HEK293 (cell line): ENCODE results near the gene OPCML.

ENCODE experiments used
- CTCF ChIA-PET: fragments of 350-600 bp; formaldehyde crosslinking; extraction: SDS; loops from one replicate; lab custom pipeline; 2021; ENCODE audit warnings: antibody characterized with exemption; lab: Yijun Ruan, JAX
- POLR2A ChIA-PET: fragments of 300-600 bp; formaldehyde crosslinking; extraction: SDS; loops from one replicate; lab custom pipeline; 2020; ENCODE audit warnings: antibody characterized with exemption, inconsistent platforms; lab: Yijun Ruan, JAX
- H3K27ac ChIP-seq: fragments of 200-500 bp; sonication (Bioruptor generic); 2 replicates; pipeline ENCODE4 v1.5.1; 2014; ENCODE audit warnings: low read depth, low read length, control low read depth, inconsistent platforms; ENCODE audit errors: extremely low read depth
- H3K36me3 ChIP-seq, 2 experiments: fragments of 200-500 bp in 1 of 2; sonication (Bioruptor generic) in 1 of 2; 1 replicate in 1 of 2; 2 replicates in 1 of 2; pipeline ENCODE4 v1.5.1; 2014 to 2017; ENCODE audit warnings: inconsistent platforms in 2 of 2, low read length in 2 of 2; ENCODE audit not compliant: control insufficient read depth in 2 of 2, insufficient read depth in 1 of 2
- H3K4me1 ChIP-seq: fragments of 200-500 bp; sonication (Bioruptor generic); 2 replicates; pipeline ENCODE4 v1.5.1; 2014; ENCODE audit warnings: mild to moderate bottlenecking, low read length, inconsistent platforms; ENCODE audit not compliant: control insufficient read depth, insufficient read depth
- H3K4me3 ChIP-seq: 2 replicates; pipeline ENCODE4 v1.5.1; 2011; ENCODE audit warnings: low read depth, mild to moderate bottlenecking, control low read depth, low read length, moderate library complexity
- H3K9me3 ChIP-seq: fragments of 200-500 bp; sonication (Bioruptor generic); 2 replicates; pipeline ENCODE4 v1.5.1; 2014; ENCODE audit warnings: low read depth, low read length, inconsistent platforms; ENCODE audit not compliant: control insufficient read depth, insufficient read depth
- GLI2 ChIP-seq: fragments of 450-650 bp; formaldehyde crosslinking; IDR thresholded peaks from 2 replicates; pipeline ENCODE4; 2017; ENCODE audit warnings: missing biosample characterization, missing genetic modification characterization, low read depth, borderline replicate concordance
- ZBTB48 ChIP-seq: fragments of 450-650 bp; formaldehyde crosslinking; IDR thresholded peaks from 2 replicates; pipeline ENCODE4 v1.5.1; 2016; ENCODE audit warnings: missing biosample characterization, missing genetic modification characterization
- ZFP3 ChIP-seq: fragments of 450-650 bp; formaldehyde crosslinking; IDR thresholded peaks from 2 replicates; pipeline ENCODE4 v1.5.1; 2016; ENCODE audit warnings: low read depth, missing biosample characterization, missing genetic modification characterization
- ZFP41 ChIP-seq: fragments of 450-650 bp; formaldehyde crosslinking; IDR thresholded peaks from 2 replicates; pipeline ENCODE4 v1.5.1; 2016; ENCODE audit warnings: missing biosample characterization, missing genetic modification characterization, borderline replicate concordance
- ZIC2 ChIP-seq: fragments of 450-650 bp; formaldehyde crosslinking; IDR thresholded peaks from 2 replicates; pipeline ENCODE4 v1.5.1; 2016; ENCODE audit warnings: missing biosample characterization, missing genetic modification characterization
- ZNF214 ChIP-seq: fragments of 450-650 bp; formaldehyde crosslinking; IDR thresholded peaks from 2 replicates; pipeline ENCODE4 v1.5.1; 2017; ENCODE audit warnings: missing biosample characterization, mild to moderate bottlenecking, missing genetic modification characterization, borderline replicate concordance
- ZNF221 ChIP-seq: fragments of 450-650 bp; formaldehyde crosslinking; IDR thresholded peaks from 2 replicates; pipeline ENCODE4 v1.5.1; 2017; ENCODE audit warnings: missing biosample characterization, missing genetic modification characterization, borderline replicate concordance
- ZNF223 ChIP-seq: fragments of 450-650 bp; formaldehyde crosslinking; IDR thresholded peaks from 2 replicates; pipeline ENCODE4 v1.5.1; 2016; ENCODE audit warnings: missing biosample characterization, missing genetic modification characterization
- ZNF292 ChIP-seq: fragments of 450-650 bp; formaldehyde crosslinking; IDR thresholded peaks from 2 replicates; pipeline ENCODE4 v1.5.1; 2016; ENCODE audit warnings: low read depth, missing biosample characterization, missing genetic modification characterization, borderline replicate concordance
- ZNF311 ChIP-seq: fragments of 450-650 bp; formaldehyde crosslinking; IDR thresholded peaks from 2 replicates; pipeline ENCODE4 v1.5.1; 2017; ENCODE audit warnings: missing biosample characterization, missing genetic modification characterization, borderline replicate concordance
- ZNF335 ChIP-seq: fragments of 450-650 bp; formaldehyde crosslinking; conservative IDR thresholded peaks from 2 replicates; pipeline ENCODE4 v1.5.1; 2016; ENCODE audit warnings: missing biosample characterization, missing genetic modification characterization
- ZNF350 ChIP-seq: fragments of 450-650 bp; formaldehyde crosslinking; IDR thresholded peaks from 2 replicates; pipeline ENCODE4 v1.5.0; 2017; ENCODE audit warnings: missing biosample characterization, mild to moderate bottlenecking, missing genetic modification characterization
- ZNF433 ChIP-seq: fragments of 450-650 bp; formaldehyde crosslinking; IDR thresholded peaks from 2 replicates; pipeline ENCODE4 v1.5.1; 2016; ENCODE audit warnings: missing biosample characterization, missing genetic modification characterization, low read depth
- ZNF501 ChIP-seq: fragments of 450-650 bp; formaldehyde crosslinking; IDR thresholded peaks from 2 replicates; pipeline ENCODE4 v1.5.1; 2016; ENCODE audit warnings: missing biosample characterization, missing genetic modification characterization
- ZNF558 ChIP-seq: fragments of 450-650 bp; formaldehyde crosslinking; IDR thresholded peaks from 2 replicates; pipeline ENCODE4 v1.5.1; 2016; ENCODE audit warnings: missing biosample characterization, missing genetic modification characterization
- ZNF596 ChIP-seq: fragments of 450-650 bp; IDR thresholded peaks from 2 replicates; pipeline ENCODE4 v1.5.0; 2018; ENCODE audit warnings: missing biosample characterization, mild to moderate bottlenecking, missing genetic modification characterization, moderate library complexity
- ZSCAN23 ChIP-seq: fragments of 450-650 bp; formaldehyde crosslinking; IDR thresholded peaks from 2 replicates; pipeline ENCODE4 v1.5.1; 2016; ENCODE audit warnings: missing biosample characterization, missing genetic modification characterization
- TF ChIP-seq, protein P1 (sequence below): fragments of 450-650 bp; formaldehyde crosslinking; conservative IDR thresholded peaks from 2 replicates; pipeline ENCODE4 v1.5.1; 2016; ENCODE audit warnings: low read depth, missing biosample characterization, missing genetic modification characterization
- TF ChIP-seq, protein P2 (sequence below): fragments of 450-650 bp; formaldehyde crosslinking; IDR thresholded peaks from 2 replicates; pipeline ENCODE4 v1.5.1; 2016; ENCODE audit warnings: missing biosample characterization, missing genetic modification characterization, low read depth

OPCML gene

DNA sequence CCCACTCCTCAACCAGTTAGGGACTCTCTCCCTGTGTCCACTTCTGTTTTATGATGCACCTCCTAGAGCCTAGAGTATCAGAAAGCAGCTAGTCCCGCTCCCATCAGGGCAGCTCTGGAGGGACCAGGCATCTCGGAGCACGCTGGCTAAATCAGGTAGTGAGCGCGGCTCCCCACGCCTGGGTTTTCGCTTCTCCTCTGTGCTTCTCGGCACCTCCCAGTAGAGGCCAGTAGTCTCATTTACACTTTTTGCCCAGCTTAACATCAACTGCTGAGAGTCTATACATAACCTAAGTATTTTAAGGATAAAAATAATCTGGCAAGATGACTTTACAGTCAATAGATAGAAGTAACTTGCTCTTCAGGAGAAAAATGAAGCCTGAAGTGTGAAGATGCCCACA lies 473.8 kb downstream of the OPCML start:
- Histone ChIP-seq H3K4me3 (no peak overlapping the region), H3K4me1 (no peaks in the 10 kb centered on the region), H3K27ac (no peak overlapping the region), H3K9me3 (no peaks in the 10 kb centered on the region), H3K36me3 (no peaks in the 10 kb centered on the region)
- TF ChIP-seq ZNF311 (tag by site-specific recombination) (no peak), ZNF558 (tag by site-specific recombination) (no peak), GLI2 (tag by site-specific recombination) (no peak), ZFP41 (no peak), ZNF221 (tag by site-specific recombination) (no peak), ZNF350 (tag by site-specific recombination) (no peak), ZNF433 (no peak), ZNF335 (no peak), ZFP3 (no peak), ZSCAN23 (tag by site-specific recombination) (no peak)
- TF ChIP-seq, protein P1, sequence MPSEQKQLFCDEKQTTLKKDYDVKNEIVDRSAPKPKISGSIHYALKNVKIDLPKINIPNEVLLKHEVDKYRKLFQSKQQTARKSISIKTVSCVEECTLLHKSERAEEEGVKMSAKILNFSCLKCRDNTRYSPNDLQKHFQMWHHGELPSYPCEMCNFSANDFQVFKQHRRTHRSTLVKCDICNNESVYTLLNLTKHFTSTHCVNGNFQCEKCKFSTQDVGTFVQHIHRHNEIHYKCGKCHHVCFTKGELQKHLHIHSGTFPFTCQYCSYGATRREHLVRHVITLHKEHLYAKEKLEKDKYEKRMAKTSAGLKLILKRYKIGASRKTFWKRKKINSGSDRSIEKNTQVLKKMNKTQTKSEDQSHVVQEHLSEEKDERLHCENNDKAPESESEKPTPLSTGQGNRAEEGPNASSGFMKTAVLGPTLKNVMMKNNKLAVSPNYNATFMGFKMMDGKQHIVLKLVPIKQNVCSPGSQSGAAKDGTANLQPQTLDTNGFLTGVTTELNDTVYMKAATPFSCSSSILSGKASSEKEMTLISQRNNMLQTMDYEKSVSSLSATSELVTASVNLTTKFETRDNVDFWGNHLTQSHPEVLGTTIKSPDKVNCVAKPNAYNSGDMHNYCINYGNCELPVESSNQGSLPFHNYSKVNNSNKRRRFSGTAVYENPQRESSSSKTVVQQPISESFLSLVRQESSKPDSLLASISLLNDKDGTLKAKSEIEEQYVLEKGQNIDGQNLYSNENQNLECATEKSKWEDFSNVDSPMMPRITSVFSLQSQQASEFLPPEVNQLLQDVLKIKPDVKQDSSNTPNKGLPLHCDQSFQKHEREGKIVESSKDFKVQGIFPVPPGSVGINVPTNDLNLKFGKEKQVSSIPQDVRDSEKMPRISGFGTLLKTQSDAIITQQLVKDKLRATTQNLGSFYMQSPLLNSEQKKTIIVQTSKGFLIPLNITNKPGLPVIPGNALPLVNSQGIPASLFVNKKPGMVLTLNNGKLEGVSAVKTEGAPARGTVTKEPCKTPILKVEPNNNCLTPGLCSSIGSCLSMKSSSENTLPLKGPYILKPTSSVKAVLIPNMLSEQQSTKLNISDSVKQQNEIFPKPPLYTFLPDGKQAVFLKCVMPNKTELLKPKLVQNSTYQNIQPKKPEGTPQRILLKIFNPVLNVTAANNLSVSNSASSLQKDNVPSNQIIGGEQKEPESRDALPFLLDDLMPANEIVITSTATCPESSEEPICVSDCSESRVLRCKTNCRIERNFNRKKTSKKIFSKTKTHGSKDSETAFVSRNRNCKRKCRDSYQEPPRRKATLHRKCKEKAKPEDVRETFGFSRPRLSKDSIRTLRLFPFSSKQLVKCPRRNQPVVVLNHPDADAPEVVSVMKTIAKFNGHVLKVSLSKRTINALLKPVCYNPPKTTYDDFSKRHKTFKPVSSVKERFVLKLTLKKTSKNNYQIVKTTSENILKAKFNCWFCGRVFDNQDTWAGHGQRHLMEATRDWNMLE = no peak
- TF ChIP-seq, protein P2, sequence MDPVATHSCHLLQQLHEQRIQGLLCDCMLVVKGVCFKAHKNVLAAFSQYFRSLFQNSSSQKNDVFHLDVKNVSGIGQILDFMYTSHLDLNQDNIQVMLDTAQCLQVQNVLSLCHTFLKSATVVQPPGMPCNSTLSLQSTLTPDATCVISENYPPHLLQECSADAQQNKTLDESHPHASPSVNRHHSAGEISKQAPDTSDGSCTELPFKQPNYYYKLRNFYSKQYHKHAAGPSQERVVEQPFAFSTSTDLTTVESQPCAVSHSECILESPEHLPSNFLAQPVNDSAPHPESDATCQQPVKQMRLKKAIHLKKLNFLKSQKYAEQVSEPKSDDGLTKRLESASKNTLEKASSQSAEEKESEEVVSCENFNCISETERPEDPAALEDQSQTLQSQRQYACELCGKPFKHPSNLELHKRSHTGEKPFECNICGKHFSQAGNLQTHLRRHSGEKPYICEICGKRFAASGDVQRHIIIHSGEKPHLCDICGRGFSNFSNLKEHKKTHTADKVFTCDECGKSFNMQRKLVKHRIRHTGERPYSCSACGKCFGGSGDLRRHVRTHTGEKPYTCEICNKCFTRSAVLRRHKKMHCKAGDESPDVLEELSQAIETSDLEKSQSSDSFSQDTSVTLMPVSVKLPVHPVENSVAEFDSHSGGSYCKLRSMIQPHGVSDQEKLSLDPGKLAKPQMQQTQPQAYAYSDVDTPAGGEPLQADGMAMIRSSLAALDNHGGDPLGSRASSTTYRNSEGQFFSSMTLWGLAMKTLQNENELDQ (tag by site-specific recombination) = no peak
- ChIA-PET POLR2A (no interaction called here), CTCF (interaction anchor here (0.6 to 0.7 kb wide), 2 partner anchors 16 to 1188 kb away, joined by 3 read pairs; no protein-coding TSS in a partner anchor)

- CTCF ChIA-PET = no interaction called here
- Histone ChIP-seq H3K4me1 (no peaks in the 10 kb centered on the region), H3K4me3 (no peak overlapping the region), H3K36me3 (no peaks in the 10 kb centered on the region), H3K9me3 (no peaks in the 10 kb centered on the region), H3K27ac (no peak overlapping the region)
- no peak for TF ChIP-seq ZNF223 (tag by site-specific recombination)
- TF ChIP-seq ZNF501 = no peak
- no peak for TF ChIP-seq ZNF221 (tag by site-specific recombination)
- no peak for TF ChIP-seq ZNF596
- no peak for TF ChIP-seq ZBTB48
- TF ChIP-seq ZNF214 (tag by site-specific recombination) = no peak
- TF ChIP-seq ZIC2 (tag by site-specific recombination) = no peak
- no peak for TF ChIP-seq ZNF292 (tag by site-specific recombination)
- POLR2A ChIA-PET = no interaction called here
These were observed 479.1 kb downstream of the OPCML start for GRCh38 chr11:133053124-133053776.
